Measurements from ENCODE around the gene ARHGAP32.
"Not testable (repeated sequence)": the region's sequence is repeated elsewhere in the genome, so short reads cannot be mapped to it uniquely, and the experiment has no call there.

The ARHGAP32 gene

DNA sequence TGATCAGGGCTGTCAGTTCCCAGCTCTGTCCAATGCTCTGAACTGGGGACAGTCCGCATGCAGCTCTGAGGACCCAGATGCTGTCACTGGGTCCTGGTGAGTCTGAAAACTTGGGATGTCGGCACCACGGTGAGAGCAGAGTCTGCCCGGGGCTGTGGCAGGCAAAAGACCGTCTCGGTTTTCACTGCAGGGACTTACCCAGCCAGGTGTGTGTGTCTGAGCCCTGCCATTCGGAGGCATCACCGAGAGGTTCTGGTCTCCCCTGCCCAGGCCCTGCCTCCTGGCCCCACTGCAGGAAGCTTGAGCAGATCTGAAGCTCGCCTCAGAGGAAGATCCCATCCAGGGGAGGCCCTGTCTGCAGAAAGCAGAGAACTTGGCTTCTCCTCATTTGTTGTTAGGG lies 254.6 kb downstream of the ARHGAP32 start:
- in situ Hi-C loops (cut with MboI; ENCODE audit: low sequenced_read_pairs) = no loop called here

DNA sequence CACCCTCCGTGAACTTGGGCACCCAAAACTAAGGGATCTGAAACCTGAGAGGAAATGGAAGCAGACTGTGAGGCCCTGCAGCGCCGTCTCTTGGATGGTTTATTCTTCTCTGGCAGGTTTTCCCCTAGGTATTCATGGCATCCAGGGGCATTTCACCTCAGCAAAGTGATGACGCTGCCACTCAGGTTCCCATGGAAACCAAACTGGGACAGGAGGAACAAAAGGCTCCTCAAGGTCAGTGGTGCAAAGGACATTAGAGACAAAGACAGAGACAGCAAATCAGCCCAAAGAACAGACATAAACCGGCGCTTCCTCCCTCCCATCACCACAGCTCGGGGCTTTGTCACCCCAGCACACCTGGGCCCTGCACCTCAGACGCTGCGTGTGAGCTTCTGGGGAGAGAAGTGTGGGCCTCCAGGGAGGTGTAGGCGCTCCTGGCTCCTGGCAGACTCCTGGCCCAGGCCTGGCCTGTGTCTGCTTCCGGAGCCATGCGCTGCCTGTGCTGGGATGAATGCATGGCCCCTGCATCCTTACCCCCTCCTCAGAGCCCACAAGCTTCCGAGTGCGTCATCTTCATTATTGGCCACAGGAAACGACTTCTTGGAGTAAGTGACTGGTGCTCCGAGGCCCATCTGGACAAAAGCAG lies 255.4 kb downstream of the ARHGAP32 start:
- in situ Hi-C loops (cut with MboI; ENCODE audit: low sequenced_read_pairs) = no loop called here

- in situ Hi-C loops (cut with MboI; ENCODE audit: low sequenced_read_pairs) = no loop called here
These were observed 257.2 kb downstream of the ARHGAP32 start for GRCh38 chr11:128934926-128935325.

- in situ Hi-C loops (cut with MboI; ENCODE audit: low sequenced_read_pairs) = no loop called here
These were observed 257.8 kb downstream of the ARHGAP32 start for GRCh38 chr11:128934351-128934750.

DNA sequence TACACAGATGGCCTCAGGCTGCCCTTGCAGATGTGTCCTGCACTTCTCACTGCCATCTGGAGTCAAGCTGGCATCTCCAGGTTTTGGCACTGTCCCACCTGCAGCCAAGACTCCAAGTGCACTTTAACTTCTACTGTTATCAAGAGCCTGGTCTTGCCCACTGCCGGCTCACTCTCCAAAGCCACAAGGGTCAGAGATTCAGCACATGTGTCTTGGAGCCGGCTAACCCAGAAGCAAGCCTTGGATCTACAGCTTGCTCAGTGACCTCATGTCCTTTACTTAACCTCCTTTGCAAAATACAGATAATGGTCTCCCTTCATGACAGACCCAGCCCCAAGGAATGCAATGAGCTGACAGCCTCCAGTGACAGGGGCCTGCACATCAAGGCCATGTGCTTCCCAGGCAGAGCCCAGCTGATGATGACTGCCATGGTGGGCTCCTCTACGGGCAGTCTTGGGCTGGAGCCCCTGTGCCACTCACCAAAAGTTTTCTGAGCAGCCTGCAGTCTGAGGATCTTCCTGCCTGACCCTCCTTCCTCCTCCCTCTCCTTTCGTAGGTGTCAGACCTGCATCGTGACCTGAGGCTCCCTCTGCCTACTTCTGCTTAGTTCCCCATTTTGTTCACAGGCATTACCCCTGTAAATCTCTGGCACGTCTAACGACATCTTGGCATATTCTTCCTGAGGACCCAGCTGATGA lies 258.5 kb downstream of the ARHGAP32 start:
- in situ Hi-C loops (cut with MboI; ENCODE audit: low sequenced_read_pairs) = no loop called here

DNA sequence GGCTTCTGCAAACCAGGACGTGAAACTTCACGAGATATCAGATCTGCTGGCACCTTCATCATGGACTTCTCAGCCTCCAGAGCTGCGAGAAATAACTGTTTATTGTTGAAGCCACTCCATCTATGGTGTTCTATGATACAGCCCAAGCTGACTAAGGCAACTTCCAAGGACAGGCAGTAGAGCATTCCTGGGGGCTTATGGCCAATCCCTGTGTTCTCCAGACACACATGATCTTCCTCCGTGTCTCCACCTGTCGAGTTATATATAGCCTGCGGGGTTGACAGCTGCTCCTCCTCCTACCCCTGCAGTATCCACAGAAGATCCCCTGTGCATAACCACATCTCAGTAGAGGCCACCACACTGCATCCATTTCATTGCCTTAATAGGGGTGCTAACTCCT lies 260.5 kb downstream of the ARHGAP32 start:
- in situ Hi-C loops (cut with MboI; ENCODE audit: low sequenced_read_pairs) = no loop called here

DNA sequence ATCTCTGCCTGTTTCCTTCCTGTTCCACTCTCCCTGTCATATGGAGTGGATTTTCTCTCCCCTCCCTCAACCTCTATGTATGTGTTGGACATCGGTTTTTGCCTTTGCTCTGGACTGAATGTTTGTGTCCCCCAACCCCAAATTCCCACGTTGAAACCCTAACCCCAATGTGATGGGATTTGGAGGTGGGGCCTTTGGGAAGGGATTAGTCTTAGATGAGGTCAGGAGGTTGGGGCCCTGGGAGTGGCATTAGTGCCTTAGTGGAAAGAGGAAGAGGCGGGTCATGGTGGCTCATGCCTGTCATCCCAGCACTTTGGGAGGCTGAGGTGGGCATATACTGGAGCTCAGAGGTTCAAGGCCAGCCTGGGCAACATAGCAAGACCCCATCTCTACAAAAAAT lies 261.1 kb downstream of the ARHGAP32 start:
- in situ Hi-C loops (cut with MboI; ENCODE audit: low sequenced_read_pairs) = no loop called here

DNA sequence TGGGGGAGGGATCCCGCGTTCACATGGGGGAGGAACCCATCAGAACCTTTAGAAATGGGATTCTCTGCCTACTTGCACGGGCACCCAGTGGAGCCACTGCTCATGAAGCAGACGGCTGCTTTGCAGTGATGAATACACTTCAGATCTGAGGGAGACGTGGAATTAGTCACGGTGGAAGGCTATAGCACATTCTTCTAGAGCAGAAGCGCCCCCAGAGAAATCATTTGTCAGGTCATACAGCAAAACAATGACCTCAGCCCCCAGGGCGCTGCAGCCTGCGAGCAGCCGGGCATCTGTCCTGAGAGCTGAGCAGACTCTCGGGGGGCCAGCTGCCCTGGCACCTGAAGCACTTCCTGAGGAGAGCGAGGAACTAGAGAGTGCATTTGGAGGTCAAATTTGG lies 262.1 kb downstream of the ARHGAP32 start:
- in situ Hi-C loops (cut with MboI; ENCODE audit: low sequenced_read_pairs) = no loop called here

- in situ Hi-C loops (cut with MboI; ENCODE audit: low sequenced_read_pairs) = no loop called here
These were observed 262.7 kb downstream of the ARHGAP32 start for GRCh38 chr11:128929468-128929867.

DNA sequence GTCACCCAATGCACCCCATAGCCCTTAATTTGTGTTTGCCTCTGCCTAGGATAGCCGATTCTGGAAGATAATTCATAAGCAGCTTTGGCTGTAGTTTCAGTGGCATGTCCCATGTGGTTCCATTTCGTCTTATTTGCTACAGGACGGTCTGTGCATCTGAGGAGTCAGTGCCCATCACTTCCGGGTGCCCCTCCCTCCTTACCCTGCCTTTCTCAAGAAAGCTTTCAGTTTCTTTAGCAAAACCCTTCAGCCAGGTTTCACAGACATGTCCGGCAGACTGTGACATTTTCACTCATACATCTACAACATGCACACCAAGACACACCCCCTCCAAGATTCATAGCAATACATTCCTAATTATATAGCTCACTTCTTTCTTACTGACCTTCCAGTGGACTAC lies 263.7 kb downstream of the ARHGAP32 start:
- in situ Hi-C loops (cut with MboI; ENCODE audit: low sequenced_read_pairs) = no loop called here

GRCh38 chr11:128927683-128928336 lies 264.3 kb downstream of the ARHGAP32 start:
- in situ Hi-C loops (cut with MboI; ENCODE audit: low sequenced_read_pairs) = no loop called here

GRCh38 chr11:128927108-128927461 lies 265.0 kb downstream of the ARHGAP32 start:
- in situ Hi-C loops (cut with MboI; ENCODE audit: low sequenced_read_pairs) = no loop called here

GRCh38 chr11:128926437-128927107 lies 265.6 kb downstream of the ARHGAP32 start:
- in situ Hi-C loops (cut with MboI; ENCODE audit: low sequenced_read_pairs) = no loop called here

GRCh38 chr11:128926000-128926399 lies 266.1 kb downstream of the ARHGAP32 start:
- in situ Hi-C loops (cut with MboI; ENCODE audit: low sequenced_read_pairs) = no loop called here

- in situ Hi-C loops (cut with MboI; ENCODE audit: low sequenced_read_pairs) = no loop called here
These were observed 266.9 kb downstream of the ARHGAP32 start for GRCh38 chr11:128925250-128925600.

DNA sequence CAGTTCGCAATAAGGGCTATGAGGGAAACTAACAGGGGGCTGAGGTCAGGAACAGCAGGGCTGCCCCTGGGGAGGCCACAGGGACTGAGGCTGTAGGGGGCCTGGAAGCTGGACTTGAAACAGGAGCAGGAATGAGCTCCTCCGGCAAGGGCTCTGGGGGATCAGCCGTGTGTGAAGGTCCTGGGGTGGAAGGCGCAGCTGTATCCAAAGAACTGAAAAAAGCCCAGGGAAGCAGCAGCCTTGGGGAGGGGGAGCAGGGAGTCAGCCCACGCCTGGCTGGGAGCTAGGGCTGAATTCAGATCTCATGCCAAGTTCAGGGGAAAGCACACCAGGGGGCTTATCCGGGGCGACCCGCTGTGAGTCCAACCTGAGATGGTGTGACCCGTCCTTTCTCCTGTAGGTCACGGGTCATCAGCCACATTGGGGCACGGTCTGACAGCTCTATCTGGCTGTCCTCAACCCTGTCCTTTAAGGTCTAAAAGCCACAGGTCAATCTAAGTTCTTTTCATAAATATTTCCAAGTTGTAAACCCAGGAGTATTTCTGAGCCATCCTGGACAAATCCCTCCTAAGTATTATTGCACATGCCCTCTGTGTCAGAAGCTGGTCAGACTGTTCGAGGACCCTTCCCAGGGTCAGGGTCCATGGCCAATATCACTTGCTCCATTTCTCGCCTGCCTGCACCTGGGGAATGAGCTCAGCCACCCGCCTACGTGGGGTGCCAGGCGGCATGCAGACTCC lies 267.4 kb downstream of the ARHGAP32 start:
- in situ Hi-C loops (cut with MboI; ENCODE audit: low sequenced_read_pairs) = no loop called here

- in situ Hi-C loops (cut with MboI; ENCODE audit: low sequenced_read_pairs) = no loop called here
These were observed 268.0 kb downstream of the ARHGAP32 start for GRCh38 chr11:128924104-128924503.

DNA sequence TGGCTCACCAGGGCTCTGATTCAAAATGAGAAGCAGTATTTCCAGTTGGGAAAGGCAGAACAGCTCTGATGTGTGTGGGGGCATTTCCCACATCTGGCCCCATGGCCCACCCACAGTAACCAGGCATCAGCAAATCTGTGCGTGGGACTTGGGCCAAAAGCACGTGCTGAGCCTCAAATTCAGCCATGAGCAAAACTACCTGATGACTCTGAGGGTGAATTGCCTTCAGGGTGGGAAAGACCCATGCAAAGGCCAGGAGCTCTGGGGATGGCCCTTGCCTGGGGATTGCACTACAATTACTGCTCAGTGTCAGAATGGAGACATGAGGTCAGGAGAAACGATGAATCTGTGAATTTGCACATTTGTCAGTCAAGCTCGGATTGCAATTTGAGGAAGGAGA lies 270.3 kb downstream of the ARHGAP32 start:
- in situ Hi-C loops (cut with MboI; ENCODE audit: low sequenced_read_pairs) = no loop called here

DNA sequence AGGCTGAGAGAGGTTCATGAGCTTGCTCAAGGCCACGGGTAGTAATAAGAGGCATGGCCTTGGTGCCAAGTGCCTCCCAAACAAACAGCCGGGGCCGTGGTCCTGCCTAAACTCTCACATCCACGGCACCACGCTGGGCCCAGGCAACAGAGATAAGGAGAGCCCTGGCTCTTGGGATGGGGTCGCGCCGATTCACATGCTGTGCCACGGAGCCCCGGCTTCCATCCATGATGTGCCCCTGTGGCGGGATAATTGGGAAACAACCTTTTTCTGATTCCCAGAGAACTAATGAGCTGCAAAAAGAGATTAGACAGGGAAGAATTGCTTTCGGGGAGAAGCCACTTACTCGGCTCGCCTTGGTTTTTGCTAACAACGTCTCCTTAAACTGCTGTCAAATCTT lies 271.5 kb downstream of the ARHGAP32 start:
- in situ Hi-C loops (cut with MboI; ENCODE audit: low sequenced_read_pairs) = no loop called here

GRCh38 chr11:128919635-128920034 lies 272.5 kb downstream of the ARHGAP32 start:
- in situ Hi-C loops (cut with MboI; ENCODE audit: low sequenced_read_pairs) = not testable (repeated sequence)

GRCh38 chr11:128919216-128919615 lies 272.9 kb downstream of the ARHGAP32 start:
- in situ Hi-C loops (cut with MboI; ENCODE audit: low sequenced_read_pairs) = no loop called here
